ENCODE measurements around the gene PFN1. TPM values are rescaled to one million over a fixed set of nuclear protein-coding genes. Genes with fewer than 3 reads are reported as not detected.

Gene PFN1
- total RNA-seq, 1 donor from 2014 or later = 811 TPM

DNA sequence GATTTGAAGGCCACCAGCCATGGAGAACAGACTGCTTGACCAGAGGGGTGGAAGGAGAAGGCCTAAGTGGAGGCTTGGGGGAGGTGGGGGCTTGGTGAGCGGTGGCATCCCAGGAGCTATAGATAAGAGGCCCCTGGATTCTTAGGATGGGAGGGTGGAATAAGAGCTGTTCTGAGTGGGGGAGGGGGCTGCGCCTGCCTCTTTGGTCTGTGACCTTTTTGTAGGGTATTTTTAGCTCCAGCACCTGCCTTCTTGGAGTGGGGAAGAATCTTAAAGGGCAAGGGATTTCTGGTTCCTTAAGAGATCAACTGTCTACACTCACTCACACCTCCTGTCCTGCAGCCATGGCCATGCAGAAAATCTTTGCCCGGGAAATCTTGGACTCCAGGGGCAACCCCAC is 3.2 kb upstream of the PFN1 start:
- H3K27ac ChIP-seq = no peak overlapping the region
- intact Hi-C loops (cut with DNase I) = no loop called here
- no peak for DNase-seq (ENCODE audit: extremely low spot score in 2 of 2)

DNA sequence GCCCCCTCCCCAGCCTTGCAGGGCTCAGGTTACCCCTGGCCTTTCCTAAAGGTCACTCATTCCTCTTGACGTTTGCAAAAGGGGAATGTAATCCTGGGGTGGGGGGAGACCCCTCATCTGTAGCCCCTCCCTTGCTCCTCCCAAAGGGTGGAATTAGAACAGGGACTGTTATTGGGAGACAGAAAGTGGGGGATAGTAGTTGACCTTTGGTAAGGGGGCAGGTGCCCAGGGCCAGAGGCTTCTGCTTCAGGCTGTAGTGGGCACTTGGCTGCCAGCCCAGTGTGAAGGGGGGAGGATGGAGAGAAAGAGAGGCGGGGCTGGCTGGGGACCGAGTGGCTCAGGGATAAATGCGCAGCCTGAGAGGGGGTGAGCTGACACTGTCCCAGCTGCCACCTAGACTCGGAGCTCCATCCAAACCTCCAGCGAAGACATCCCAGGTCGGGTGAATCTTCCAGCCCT is 2.4 kb upstream of the PFN1 start, which contains the start of gene ENO3:
Gene ENO3, plus strand, starts transcription at position 374 of the 459 bp plus-strand sequence. CDS start 711 bp downstream, outside the sequence.
- H3K4me3 ChIP-seq = peak within 1 kb of the TSS; percentile 91 to 99
- H3K36me3 ChIP-seq = peaks cover 0 to 10% of the 10 kb centered on the region in 2 donors
- DNase-seq (ENCODE audit: extremely low spot score in 2 of 2) = no peak
- H3K27ac ChIP-seq = peak within 1 kb of the TSS; percentile 95
- TF ChIP-seq POLR2A (IDR thresholded peaks at IDR 0.05) = no peak
- no peak for TF ChIP-seq POLR2AphosphoS5 (IDR thresholded peaks at IDR 0.05; ENCODE audit: insufficient read depth in 1 of 2, low read depth in 1 of 2)
- TF ChIP-seq, protein P1, sequence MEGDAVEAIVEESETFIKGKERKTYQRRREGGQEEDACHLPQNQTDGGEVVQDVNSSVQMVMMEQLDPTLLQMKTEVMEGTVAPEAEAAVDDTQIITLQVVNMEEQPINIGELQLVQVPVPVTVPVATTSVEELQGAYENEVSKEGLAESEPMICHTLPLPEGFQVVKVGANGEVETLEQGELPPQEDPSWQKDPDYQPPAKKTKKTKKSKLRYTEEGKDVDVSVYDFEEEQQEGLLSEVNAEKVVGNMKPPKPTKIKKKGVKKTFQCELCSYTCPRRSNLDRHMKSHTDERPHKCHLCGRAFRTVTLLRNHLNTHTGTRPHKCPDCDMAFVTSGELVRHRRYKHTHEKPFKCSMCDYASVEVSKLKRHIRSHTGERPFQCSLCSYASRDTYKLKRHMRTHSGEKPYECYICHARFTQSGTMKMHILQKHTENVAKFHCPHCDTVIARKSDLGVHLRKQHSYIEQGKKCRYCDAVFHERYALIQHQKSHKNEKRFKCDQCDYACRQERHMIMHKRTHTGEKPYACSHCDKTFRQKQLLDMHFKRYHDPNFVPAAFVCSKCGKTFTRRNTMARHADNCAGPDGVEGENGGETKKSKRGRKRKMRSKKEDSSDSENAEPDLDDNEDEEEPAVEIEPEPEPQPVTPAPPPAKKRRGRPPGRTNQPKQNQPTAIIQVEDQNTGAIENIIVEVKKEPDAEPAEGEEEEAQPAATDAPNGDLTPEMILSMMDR (IDR thresholded peaks at IDR 0.05) = no peak
- intact Hi-C loops (cut with DNase I) = no loop called here
- no peaks in the 10 kb centered on the region for H3K27me3 ChIP-seq
- H3K4me1 ChIP-seq = peaks cover 28% of the 10 kb centered on the region
- no peaks in the 10 kb centered on the region for H3K9me3 ChIP-seq

More for the DNA sequence above, 3.2 kb upstream of the PFN1 start:
- Histone ChIP-seq H3K27me3 (no peaks in the 10 kb centered on the region), H3K9me3 (no peaks in the 10 kb centered on the region), H3K4me3 (no peak overlapping the region), H3K4me1 (peaks cover 21% of the 10 kb centered on the region), H3K36me3 (peaks cover 0 to 3% of the 10 kb centered on the region in 2 donors)
- TF ChIP-seq, protein P1 (IDR thresholded peaks at IDR 0.05) = no peak
- TF ChIP-seq POLR2AphosphoS5 (IDR thresholded peaks at IDR 0.05; ENCODE audit: insufficient read depth in 1 of 2, low read depth in 1 of 2) = no peak
- no peak for TF ChIP-seq POLR2A (IDR thresholded peaks at IDR 0.05)

DNA sequence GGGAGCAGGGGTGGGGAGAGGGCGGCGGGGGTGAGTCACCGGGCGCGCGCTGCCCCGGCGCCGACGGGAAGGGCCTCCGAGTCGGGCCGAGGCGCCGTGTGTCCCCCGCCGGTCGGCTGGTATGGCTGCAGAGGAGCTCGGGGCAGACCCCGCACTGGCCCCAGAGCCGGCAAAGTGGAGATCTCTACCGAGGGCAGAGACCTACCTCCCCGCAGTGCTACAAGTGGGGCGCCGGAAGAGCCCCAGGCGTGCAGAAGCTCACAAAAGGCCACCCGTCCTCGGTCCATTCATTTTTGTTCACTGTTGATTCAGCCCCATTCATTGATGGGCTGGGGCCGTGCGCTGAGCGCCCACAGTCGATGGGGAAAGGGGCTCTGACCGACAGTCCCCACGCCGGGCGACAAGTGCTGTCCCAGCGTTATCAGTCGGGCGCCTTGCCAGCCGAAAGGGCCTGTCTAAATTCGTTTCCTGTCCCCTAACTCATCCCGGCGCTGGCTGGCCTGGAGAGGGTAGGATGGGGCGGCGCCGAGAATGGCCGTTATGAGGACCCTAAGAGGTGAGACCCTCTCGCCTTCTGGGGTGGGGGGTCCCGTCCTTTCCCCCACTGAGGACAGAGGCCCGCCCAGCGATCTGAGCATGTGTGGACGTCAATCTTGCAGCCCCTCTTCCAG is 1.9 kb upstream of the PFN1 start:
- H3K27ac ChIP-seq = peak overlapping the region; percentile 95
- TF ChIP-seq, protein P1 (IDR thresholded peaks at IDR 0.05) = no peak
- peak in 1 of 2 donors; percentile 51 for TF ChIP-seq POLR2AphosphoS5 (IDR thresholded peaks at IDR 0.05; ENCODE audit: insufficient read depth in 1 of 2, low read depth in 1 of 2)
- no peaks in the 10 kb centered on the region for H3K27me3 ChIP-seq
- H3K4me1 ChIP-seq = peaks cover 34% of the 10 kb centered on the region
- DNase-seq (ENCODE audit: extremely low spot score in 2 of 2) = no peak
- peak overlapping the region; percentile 91 to 99 for H3K4me3 ChIP-seq
- no peaks in the 10 kb centered on the region for H3K9me3 ChIP-seq
- intact Hi-C loops (cut with DNase I) = no loop called here
- H3K36me3 ChIP-seq = peaks cover 0 to 15% of the 10 kb centered on the region in 2 donors

GRCh38 chr17:4949321-4950074 is 1.2 kb upstream of the PFN1 start:
- Histone ChIP-seq H3K27me3 (no peaks in the 10 kb centered on the region), H3K36me3 (peaks cover 0 to 17% of the 10 kb centered on the region in 2 donors), H3K4me3 (peak overlapping the region; percentile 91 to 99), H3K9me3 (no peaks in the 10 kb centered on the region), H3K27ac (peak overlapping the region; percentile 95), H3K4me1 (peaks cover 41% of the 10 kb centered on the region)
- no peak for DNase-seq (ENCODE audit: extremely low spot score in 2 of 2)
- intact Hi-C loops (cut with DNase I) = loop anchor here (5.0 kb wide), 1 partner anchor 48 kb away; the partner anchor contains the start of genes INCA1 and KIF1C
- no peak for TF ChIP-seq POLR2A (IDR thresholded peaks at IDR 0.05)
- TF ChIP-seq, protein P1 (IDR thresholded peaks at IDR 0.05) = no peak
- peak in 1 of 2 donors; percentile 61 for TF ChIP-seq POLR2AphosphoS5 (IDR thresholded peaks at IDR 0.05; ENCODE audit: insufficient read depth in 1 of 2, low read depth in 1 of 2)
